Memory B cell (primary cell): ENCODE data around the gene CALM1.

Experiments
- ATAC-seq: fragments of 150-1000 bp; cut with Tn5 transposase; 2 replicates; pipeline ENCODE4 v1.10.0; 2021; ENCODE audit warnings: low read depth, mild to moderate bottlenecking, moderate library complexity
- DNase-seq, 2 donors: peaks; one replicate each; pipeline ENCODE4 v3.0.0; 2022; ENCODE audit warnings: low spot score in 2 of 2
- H3K27ac Mint-ChIP-seq: one replicate; pipeline ENCODE4 v1.8.0; 2022; ENCODE audit warnings: mild to moderate bottlenecking, moderate library complexity, mixed read lengths
- H3K27me3 Mint-ChIP-seq: one replicate; pipeline ENCODE4 v1.8.0; 2022; ENCODE audit warnings: mixed read lengths
- H3K36me3 Mint-ChIP-seq: one replicate; pipeline ENCODE4 v1.8.0; 2022; ENCODE audit warnings: mild to moderate bottlenecking, mixed read lengths
- H3K4me1 Mint-ChIP-seq: one replicate; pipeline ENCODE4 v1.8.0; 2022; ENCODE audit warnings: mixed read lengths
- H3K4me3 Mint-ChIP-seq: one replicate; pipeline ENCODE4 v1.8.0; 2022; ENCODE audit warnings: mild to moderate bottlenecking, moderate library complexity, mixed read lengths
- H3K9me3 Mint-ChIP-seq: one replicate; pipeline ENCODE4 v1.8.0; 2022; ENCODE audit warnings: mixed read lengths

The CALM1 gene

GRCh38 chr14:90396341-90397339 lies at the start of gene CALM1:
TSS of gene CALM1 (plus strand) at chr14:90397029. CDS start at chr14:90397231, 202 bp downstream.
- peaks cover 12% of the 10 kb centered on the region for H3K4me1 Mint-ChIP-seq
- peak within 1 kb of the TSS; percentile 94 for H3K27ac Mint-ChIP-seq
- ATAC-seq (peak; percentile 65), DNase-seq (peak; percentile 99)
- peaks cover 6% of the 10 kb centered on the region for H3K36me3 Mint-ChIP-seq
- peak within 1 kb of the TSS; percentile 96 for H3K4me3 Mint-ChIP-seq
- no peaks in the 10 kb centered on the region for H3K27me3 Mint-ChIP-seq
- no peaks in the 10 kb centered on the region for H3K9me3 Mint-ChIP-seq

GRCh38 chr14:90348270-90348669 lies 48.6 kb upstream of the CALM1 start:
- Mint-ChIP-seq H3K36me3 (no peaks in the 10 kb centered on the region), H3K27ac (no peak overlapping the region), H3K27me3 (peaks cover 7% of the 10 kb centered on the region), H3K9me3 (no peaks in the 10 kb centered on the region), H3K4me1 (no peaks in the 10 kb centered on the region), H3K4me3 (no peak overlapping the region)
- DNase-seq = no peak
- ATAC-seq = no peak

GRCh38 chr14:90349739-90350138 lies 47.1 kb upstream of the CALM1 start:
- H3K4me1 Mint-ChIP-seq = no peaks in the 10 kb centered on the region
- H3K27ac Mint-ChIP-seq = no peak overlapping the region
- ATAC-seq (no peak), DNase-seq (no peak)
- no peaks in the 10 kb centered on the region for H3K36me3 Mint-ChIP-seq
- peaks cover 7% of the 10 kb centered on the region for H3K27me3 Mint-ChIP-seq
- H3K9me3 Mint-ChIP-seq = no peaks in the 10 kb centered on the region
- H3K4me3 Mint-ChIP-seq = no peak overlapping the region

- no peak overlapping the region for H3K27ac Mint-ChIP-seq
- H3K36me3 Mint-ChIP-seq = no peaks in the 10 kb centered on the region
- no peak overlapping the region for H3K4me3 Mint-ChIP-seq
- peaks cover 4% of the 10 kb centered on the region for H3K27me3 Mint-ChIP-seq
- H3K9me3 Mint-ChIP-seq = no peaks in the 10 kb centered on the region
- DNase-seq = no peak
- ATAC-seq = no peak
- no peaks in the 10 kb centered on the region for H3K4me1 Mint-ChIP-seq
These were observed 42.1 kb upstream of the CALM1 start for GRCh38 chr14:90354551-90355298.

GRCh38 chr14:90355540-90356518 lies 41.0 kb upstream of the CALM1 start:
- Mint-ChIP-seq H3K4me3 (no peak overlapping the region), H3K36me3 (no peaks in the 10 kb centered on the region), H3K27ac (no peak overlapping the region), H3K27me3 (no peaks in the 10 kb centered on the region), H3K4me1 (no peaks in the 10 kb centered on the region), H3K9me3 (no peaks in the 10 kb centered on the region)
- DNase-seq (no peak), ATAC-seq (no peak)

GRCh38 chr14:90356925-90357324 lies 39.9 kb upstream of the CALM1 start:
- H3K4me1 Mint-ChIP-seq = no peaks in the 10 kb centered on the region
- H3K27me3 Mint-ChIP-seq = peaks cover 2% of the 10 kb centered on the region
- H3K36me3 Mint-ChIP-seq = no peaks in the 10 kb centered on the region
- no peak overlapping the region for H3K27ac Mint-ChIP-seq
- DNase-seq = no peak
- H3K4me3 Mint-ChIP-seq = no peak overlapping the region
- H3K9me3 Mint-ChIP-seq = no peaks in the 10 kb centered on the region
- ATAC-seq = no peak

GRCh38 chr14:90358359-90358758 lies 38.5 kb upstream of the CALM1 start:
- Mint-ChIP-seq H3K4me1 (no peaks in the 10 kb centered on the region), H3K27me3 (peaks cover 3% of the 10 kb centered on the region), H3K4me3 (no peak overlapping the region), H3K36me3 (peaks cover 1% of the 10 kb centered on the region), H3K27ac (no peak overlapping the region), H3K9me3 (peaks cover 1% of the 10 kb centered on the region)
- DNase-seq (no peak), ATAC-seq (no peak)

- Mint-ChIP-seq H3K9me3 (peaks cover 1% of the 10 kb centered on the region), H3K4me1 (no peaks in the 10 kb centered on the region), H3K4me3 (no peak overlapping the region), H3K27ac (no peak overlapping the region), H3K27me3 (peaks cover 3% of the 10 kb centered on the region), H3K36me3 (peaks cover 1% of the 10 kb centered on the region)
- DNase-seq (no peak), ATAC-seq (no peak)
These were observed 34.8 kb upstream of the CALM1 start for GRCh38 chr14:90361865-90362557.

GRCh38 chr14:90362558-90362896 lies 34.3 kb upstream of the CALM1 start:
- no peak overlapping the region for H3K4me3 Mint-ChIP-seq
- H3K27me3 Mint-ChIP-seq = peaks cover 3% of the 10 kb centered on the region
- ATAC-seq = no peak
- H3K4me1 Mint-ChIP-seq = no peaks in the 10 kb centered on the region
- H3K27ac Mint-ChIP-seq = no peak overlapping the region
- peaks cover 1% of the 10 kb centered on the region for H3K36me3 Mint-ChIP-seq
- no peak for DNase-seq
- peaks cover 1% of the 10 kb centered on the region for H3K9me3 Mint-ChIP-seq

- H3K4me3 Mint-ChIP-seq = no peak overlapping the region
- no peaks in the 10 kb centered on the region for H3K36me3 Mint-ChIP-seq
- no peak for DNase-seq
- no peaks in the 10 kb centered on the region for H3K4me1 Mint-ChIP-seq
- no peaks in the 10 kb centered on the region for H3K27me3 Mint-ChIP-seq
- no peak overlapping the region for H3K27ac Mint-ChIP-seq
- no peaks in the 10 kb centered on the region for H3K9me3 Mint-ChIP-seq
- ATAC-seq = peak; percentile 73
These were observed 27.7 kb upstream of the CALM1 start for GRCh38 chr14:90368946-90369721.

- Mint-ChIP-seq H3K4me1 (no peaks in the 10 kb centered on the region), H3K27ac (no peak overlapping the region), H3K27me3 (no peaks in the 10 kb centered on the region), H3K4me3 (no peak overlapping the region), H3K9me3 (no peaks in the 10 kb centered on the region), H3K36me3 (no peaks in the 10 kb centered on the region)
- DNase-seq (no peak), ATAC-seq (no peak)
These were observed 22.9 kb upstream of the CALM1 start for GRCh38 chr14:90373887-90374286.

- DNase-seq = no peak
- H3K9me3 Mint-ChIP-seq = no peaks in the 10 kb centered on the region
- H3K27me3 Mint-ChIP-seq = no peaks in the 10 kb centered on the region
- H3K27ac Mint-ChIP-seq = no peak overlapping the region
- no peak for ATAC-seq
- peaks cover 5% of the 10 kb centered on the region for H3K4me1 Mint-ChIP-seq
- no peak overlapping the region for H3K4me3 Mint-ChIP-seq
- H3K36me3 Mint-ChIP-seq = no peaks in the 10 kb centered on the region
These were observed 22.0 kb upstream of the CALM1 start for GRCh38 chr14:90374813-90375212.
